H1 (cell line): Measurements from ENCODE around the gene CDADC1. TPM values are rescaled to one million over a fixed set of nuclear protein-coding genes. Genes with fewer than 3 reads are reported as not detected.

ENCODE experiments used
- CTCF ChIA-PET: fragments of 300-600 bp; sonication (Branson Sonifier 250); formaldehyde crosslinking; loops from one replicate; lab custom pipeline; 2021; ENCODE audit not compliant: partially characterized antibody; lab: Charles Lee
- POLR2A ChIA-PET: fragments of 300-600 bp; sonication (Branson Sonifier 250); formaldehyde crosslinking; loops from one replicate; lab custom pipeline; 2021; ENCODE audit warnings: inconsistent platforms; ENCODE audit not compliant: partially characterized antibody; lab: Charles Lee
- DNase-seq, 2 experiments: peaks; one replicate each; pipeline versions ENCODE4 v3.0.0 to v3.0.0-alpha.2; 2010 to 2022; ENCODE audit warnings: low spot score in 2 of 2, low read depth in 1 of 2, mixed read lengths in 1 of 2
- FAIRE-seq: peaks from 2 replicates; lab custom pipeline; 2011; peaks lifted over from hg19 to GRCh38; lab: Jason Lieb, UNC
- H2AFZ ChIP-seq: 2 replicates; pipeline ENCODE4 v1.8.1; 2012; ENCODE audit warnings: low read length, inconsistent platforms
- H2AK5ac ChIP-seq: 2 replicates; pipeline ENCODE4 v1.6.1; 2013; ENCODE audit warnings: low read depth, low read length
- H2BK120ac ChIP-seq: replicated peaks from 2 replicates; pipeline ENCODE3; 2013; ENCODE audit warnings: low read depth, low read length, inconsistent platforms
- H2BK12ac ChIP-seq: 2 replicates; pipeline ENCODE4 v1.6.1; 2013; ENCODE audit warnings: low read depth, low read length
- H2BK15ac ChIP-seq: 2 replicates; pipeline ENCODE4 v1.6.1; 2013; ENCODE audit warnings: low read length
- H2BK20ac ChIP-seq: 2 replicates; pipeline ENCODE4 v1.6.1; 2013; ENCODE audit warnings: low read length
- H2BK5ac ChIP-seq: 2 replicates; pipeline ENCODE4 v1.6.1; 2013; ENCODE audit warnings: low read depth, low read length
- H3K14ac ChIP-seq: 2 replicates; pipeline ENCODE4 v1.6.1; 2013; ENCODE audit warnings: inconsistent platforms; ENCODE audit not compliant: insufficient read length
- H3K18ac ChIP-seq: 2 replicates; pipeline ENCODE4 v1.6.1; 2013; ENCODE audit warnings: low read length; ENCODE audit errors: extremely low read depth
- H3K23ac ChIP-seq: 2 replicates; pipeline ENCODE4 v1.6.1; 2013; ENCODE audit warnings: inconsistent platforms; ENCODE audit not compliant: insufficient read length
- H3K23me2 ChIP-seq: 2 replicates; pipeline ENCODE4 v1.6.1; 2013; ENCODE audit warnings: low read depth, low read length
- H3K27ac ChIP-seq: 2 replicates; pipeline ENCODE4 v1.6.1; 2011; ENCODE audit warnings: low read depth, low read length, inconsistent platforms
- H3K27me3 ChIP-seq, 4 experiments: replicated peaks in 1 of 4; 1 replicate in 1 of 4; 2 replicates in 3 of 4; pipeline versions ENCODE4 v1.6.1 to v1.8.1; 2011 to 2013; ENCODE audit warnings: low read length in 3 of 4, mild to moderate bottlenecking in 3 of 4, inconsistent platforms in 2 of 4, mixed read lengths in 2 of 4, moderate library complexity in 1 of 4; ENCODE audit not compliant: control insufficient read depth in 3 of 4, insufficient read depth in 3 of 4; ENCODE audit errors: extremely low read depth in 1 of 4
- H3K36me3 ChIP-seq, 4 experiments: 2 replicates each; pipeline versions ENCODE4 v1.6.1 to v1.8.1; 2011 to 2013; ENCODE audit warnings: mild to moderate bottlenecking in 4 of 4, low read length in 3 of 4, moderate library complexity in 2 of 4, control low read depth in 1 of 4, inconsistent platforms in 1 of 4; ENCODE audit not compliant: insufficient read depth in 4 of 4, control insufficient read depth in 2 of 4
- H3K4ac ChIP-seq: replicated peaks from 2 replicates; pipeline ENCODE3; 2013; ENCODE audit warnings: low read length, low read depth, mixed read lengths, inconsistent platforms; ENCODE audit not compliant: insufficient read length
- H3K4me1 ChIP-seq, 4 experiments: replicated peaks in 1 of 4; 1 replicate in 1 of 4; 2 replicates in 3 of 4; pipeline versions ENCODE4 v1.6.1 to v1.8.1; 2011 to 2013; ENCODE audit warnings: low read length in 3 of 4, inconsistent platforms in 2 of 4, mixed read lengths in 1 of 4; ENCODE audit not compliant: insufficient read depth in 4 of 4, control insufficient read depth in 3 of 4
- H3K4me2 ChIP-seq, 2 experiments: 2 replicates each; pipeline versions ENCODE4 v1.6.1 to v1.8.1; 2011 to 2013; ENCODE audit warnings: low read depth in 2 of 2, low read length in 2 of 2, control low read depth in 1 of 2, inconsistent platforms in 1 of 2, mild to moderate bottlenecking in 1 of 2; ENCODE audit not compliant: insufficient read depth in 1 of 2
- H3K4me3 ChIP-seq, 4 experiments: fragments of 200-600, 300-600 bp in 1 of 4; sonication (generic), shearing (Covaris generic), sonication (Bioruptor Twin) in 1 of 4; 2 replicates each; pipeline versions ENCODE4 v1.5.1 to v1.8.1; 2011 to 2016; ENCODE audit warnings: low read length in 4 of 4, low read depth in 3 of 4, control low read depth in 2 of 4, inconsistent platforms in 2 of 4, mild to moderate bottlenecking in 2 of 4, mixed read lengths in 1 of 4, moderate library complexity in 1 of 4; ENCODE audit not compliant: insufficient read depth in 2 of 4; ENCODE audit errors: extremely low read depth in 1 of 4
- H3K56ac ChIP-seq: replicated peaks from 2 replicates; pipeline ENCODE3; 2013; ENCODE audit warnings: low read depth, mild to moderate bottlenecking, mixed read lengths, low read length, inconsistent platforms; ENCODE audit not compliant: insufficient read length
- H3K79me1 ChIP-seq: 2 replicates; pipeline ENCODE4 v1.6.1; 2013; ENCODE audit warnings: low read depth, low read length, control low read depth
- H3K79me2 ChIP-seq, 2 experiments: 2 replicates each; pipeline versions ENCODE4 v1.6.1 to v1.8.1; 2012 to 2013; ENCODE audit warnings: low read length in 2 of 2, mild to moderate bottlenecking in 2 of 2, inconsistent platforms in 1 of 2; ENCODE audit not compliant: insufficient read depth in 2 of 2, control insufficient read depth in 1 of 2
- H3K9ac ChIP-seq, 4 experiments: replicated peaks in 1 of 4; 1 replicate in 1 of 4; 2 replicates in 3 of 4; pipeline versions ENCODE4 v1.6.1 to v1.8.1; 2011 to 2013; ENCODE audit warnings: low read depth in 3 of 4, low read length in 3 of 4, control low read depth in 2 of 4, mild to moderate bottlenecking in 2 of 4, moderate library complexity in 2 of 4, inconsistent platforms in 1 of 4; ENCODE audit errors: extremely low read depth in 1 of 4
- H3K9me3 ChIP-seq, 2 experiments: 2 replicates each; pipeline versions ENCODE4 v1.6.1 to v1.8.1; 2012 to 2013; ENCODE audit warnings: mild to moderate bottlenecking in 2 of 2, moderate library complexity in 2 of 2, control low read depth in 1 of 2, inconsistent platforms in 1 of 2, low read depth in 1 of 2, low read length in 1 of 2, mixed read lengths in 1 of 2; ENCODE audit not compliant: insufficient read depth in 2 of 2
- H4K20me1 ChIP-seq, 2 experiments: replicated peaks in 1 of 2; 2 replicates each; pipeline versions ENCODE3 to v1.8.1; 2011 to 2013; ENCODE audit warnings: inconsistent platforms in 2 of 2, low read length in 2 of 2, mild to moderate bottlenecking in 1 of 2; ENCODE audit not compliant: insufficient read depth in 2 of 2, control insufficient read depth in 1 of 2
- H4K5ac ChIP-seq: 2 replicates; pipeline ENCODE4 v1.6.1; 2013; ENCODE audit warnings: low read length, low read depth, mixed read lengths, inconsistent platforms; ENCODE audit not compliant: insufficient read length
- H4K8ac ChIP-seq: 2 replicates; pipeline ENCODE4 v1.8.0; 2013; ENCODE audit warnings: mild to moderate bottlenecking, moderate library complexity, low read length, inconsistent platforms; ENCODE audit not compliant: insufficient read depth; ENCODE audit errors: extremely low read depth
- H4K91ac ChIP-seq: replicated peaks from 2 replicates; pipeline ENCODE3; 2013; ENCODE audit warnings: low read length, mixed read lengths, inconsistent platforms; ENCODE audit not compliant: insufficient read length
- CEBPB ChIP-seq: IDR thresholded peaks from 2 replicates; pipeline ENCODE4 v1.6.1; 2012; ENCODE audit warnings: low read depth, low read length
- EP300 ChIP-seq, 2 experiments: IDR thresholded peaks; 1 replicate in 1 of 2; 2 replicates in 1 of 2; pipeline ENCODE4 v1.6.1; 2011 to 2012; ENCODE audit warnings: low read depth in 2 of 2, low read length in 2 of 2, mild to moderate bottlenecking in 2 of 2, borderline replicate concordance in 1 of 2, inconsistent platforms in 1 of 2, moderate library complexity in 1 of 2
- EZH2 ChIP-seq: fragments of 200-600 bp; sonication (generic); IDR thresholded peaks from 2 replicates; pipeline ENCODE4 v1.7.1; 2012; ENCODE audit warnings: low read depth, mild to moderate bottlenecking, moderate library complexity, low read length, inconsistent platforms; ENCODE audit not compliant: severe bottlenecking
- JUN ChIP-seq: IDR thresholded peaks from 2 replicates; pipeline ENCODE4 v1.6.1; 2011; ENCODE audit warnings: low read depth, mild to moderate bottlenecking, improper control_type of control experiment, low read length
- JUND ChIP-seq: IDR thresholded peaks from 2 replicates; pipeline ENCODE4 v1.6.1; 2011; ENCODE audit warnings: mild to moderate bottlenecking, improper control_type of control experiment, low read length
- KDM4A ChIP-seq: IDR thresholded peaks from one replicate; pipeline ENCODE4 v1.7.1; 2012; ENCODE audit warnings: low read depth, mild to moderate bottlenecking, moderate library complexity, low read length, inconsistent platforms; ENCODE audit not compliant: severe bottlenecking
- KDM5A ChIP-seq: fragments of 200-600 bp; IDR thresholded peaks from 2 replicates; pipeline ENCODE4 v1.7.1; 2012; ENCODE audit warnings: mild to moderate bottlenecking, low read length, inconsistent platforms, mixed read lengths
- NRF1 ChIP-seq: IDR thresholded peaks from 2 replicates; pipeline ENCODE4 v1.6.1; 2011; ENCODE audit warnings: mild to moderate bottlenecking, low read depth, low read length, improper control_type of control experiment
- RBBP5 ChIP-seq: IDR thresholded peaks from 2 replicates; pipeline ENCODE4 v1.7.1; 2012; ENCODE audit warnings: low read depth, mild to moderate bottlenecking, inconsistent platforms, low read length, moderate library complexity, borderline replicate concordance
- RNF2 ChIP-seq: fragments of 200-900, 300-1000 bp; sonication (generic); IDR thresholded peaks from 2 replicates; pipeline ENCODE4 v1.7.1; 2016; ENCODE audit warnings: borderline replicate concordance, low read depth, mild to moderate bottlenecking, antibody characterized with exemption, low read length; ENCODE audit not compliant: poor library complexity, severe bottlenecking; ENCODE audit errors: missing control alignments
- SP4 ChIP-seq: IDR thresholded peaks from 2 replicates; pipeline ENCODE4 v1.6.1; 2012; ENCODE audit warnings: low read length, inconsistent platforms
- YY1 ChIP-seq: IDR thresholded peaks from 2 replicates; pipeline ENCODE4 v1.6.1; 2011; ENCODE audit warnings: low read depth, mild to moderate bottlenecking, low read length
- WGBS, 2 experiments: shearing (Covaris generic) in 1 of 2; methylation state at CpG; one replicate each; pipeline versions ENCODE4 v1.1.6 to v1.1.7; 2013 to 2015; ENCODE audit warnings: low lambda C conversion rate in 2 of 2, mixed read lengths in 2 of 2, inconsistent platforms in 1 of 2, low coverage in 1 of 2, missing lambda C conversion rate in 1 of 2; ENCODE audit not compliant: insufficient replicate concordance in 2 of 2, insufficient coverage in 1 of 2, insufficient read length in 1 of 2; ENCODE audit errors: extremely low coverage in 1 of 2, missing lambda C conversion rate in 1 of 2; 5-methylcytosine and 5-hydroxymethylcytosine counted together
- polyA plus RNA-seq, 7 experiments: library from polyadenylated mRNA; depleted of rRNA in 3 of 7; stranded (reverse) in 5 of 7; unstranded in 2 of 7; fragments of >200 nt in 5 of 7; fragments of 200-250 nt in 2 of 7; gene quantifications; 1 replicate in 5 of 7; 2 replicates in 1 of 7; 4 replicates in 1 of 7; pipeline versions ENCODE4 v1.2.1 to v1.2.3, GENCODE V29; 2011 to 2013; ENCODE audit warnings: missing spikeins in 2 of 7, mixed read lengths in 2 of 7
- total RNA-seq: library from RNA; stranded (reverse); fragmentation: NEBNext Ultra II Directional; extraction: Animal tissue kit (Norgen Biotek cat#: 25700); gene quantifications from 2 replicates; pipeline ENCODE4 v1.2.1, GENCODE V29; 2021

Gene CDADC1
- total and polyA plus RNA-seq, 2 of the 8 experiments (the other 6 are each of a cell fraction or from before 2014, with no cell fraction given), result 0.98 to 2.7 TPM

GRCh38 chr13:49220856-49221589 is 26.7 kb upstream of the CDADC1 start:
- Histone ChIP-seq H2BK120ac (no peak overlapping the region), H3K27ac (no peak overlapping the region), H2AFZ (peak overlapping the region; percentile 97; the same call in 1 of the 2 replicates), H3K56ac (no peak overlapping the region), H3K9ac (no peak overlapping the region), H3K14ac (no peak overlapping the region), H3K4me3 (peak overlapping the region; percentile 34 to 61 (median 38)), H4K91ac (no peak overlapping the region), H3K79me2 (no peaks in the 10 kb centered on the region), H2BK15ac (no peak overlapping the region), H3K4ac (no peak overlapping the region), H4K20me1 (peaks cover 0 to 2% of the 10 kb centered on the region in 2 experiments), H3K79me1 (no peaks in the 10 kb centered on the region), H3K23me2 (peaks cover 20% of the 10 kb centered on the region), H3K4me2 (peak overlapping the region; percentile 77 to 80), H4K5ac (no peak overlapping the region), H3K18ac (no peak overlapping the region), H2BK5ac (no peak overlapping the region), H2BK12ac (no peak overlapping the region), H3K4me1 (peaks cover 0 to 15% (median 8%) of the 10 kb centered on the region in 4 experiments; a peak in 6 of 7 replicates), H3K36me3 (peaks cover 0 to 4% (median 0%) of the 10 kb centered on the region in 4 experiments; a peak in 1 of 8 replicates), H2AK5ac (no peak overlapping the region), H3K23ac (no peak overlapping the region), H2BK20ac (no peak overlapping the region), H3K27me3 (peaks cover 49 to 79% (median 73%) of the 10 kb centered on the region in 4 experiments), H4K8ac (peak overlapping the region; percentile 82), H3K9me3 (no peaks in the 10 kb centered on the region)
- 8% methylated on average over 69 of the region's 73 CpGs; no CpG with 5 or more reads in 1 of the 2 experiments for WGBS, 2 experiments
- peak in 1 of 2 experiments; percentile 73 for DNase-seq
- no peak for FAIRE-seq
- ChIA-PET CTCF (interaction anchor here (0.8 to 1.3 kb wide), 4 partner anchors 10 to 80 kb away, joined by 3 to 5 read pairs (median 3); no protein-coding TSS in a partner anchor), POLR2A (interaction anchor here (0.7 kb wide), 1 partner anchor 10 kb away, joined by 3 read pairs; no protein-coding TSS in a partner anchor)
- peak; percentile 94 for TF ChIP-seq EZH2
- no peak for TF ChIP-seq YY1
- TF ChIP-seq SP4, result no peak
- no peak for TF ChIP-seq NRF1
- peak; percentile 65 for TF ChIP-seq KDM4A
- no peak for TF ChIP-seq KDM5A
- 0 out of 2 replicates have a peak, but pooled peaks have one; percentile 54 for TF ChIP-seq RBBP5
- TF ChIP-seq EP300 (IDR thresholded peaks at IDR 0.05; ENCODE audit: borderline replicate concordance in 1 of 2, low read depth in 2 of 2, low read length in 2 of 2), result no peak
- TF ChIP-seq RNF2, result peak; percentile 22
- no peak for TF ChIP-seq JUN
- no peak for TF ChIP-seq CEBPB
- no peak for TF ChIP-seq JUND
